Right lobe of liver (tissue), 6 donors: ENCODE measurements around the gene ATP1A2. TPM values are rescaled to one million over a fixed set of nuclear protein-coding genes. Genes with fewer than 3 reads are reported as not detected.

ENCODE experiments used
- ATAC-seq, 4 donors: fragments of 200-7000 bp; cut with Tn5 transposase; one replicate each; pipeline ENCODE4 v1.9.1; 2020; ENCODE audit warnings: mild to moderate bottlenecking in 4 of 4, moderate library complexity in 4 of 4
- DNase-seq, 3 donors: peaks; one replicate each; pipeline ENCODE4 v3.0.0-alpha.2; 2020
- H3K27ac ChIP-seq, 3 donors: fragments of 200-600 bp; one replicate each; pipeline ENCODE4 v1.8.0; 2022
- H3K27me3 ChIP-seq, 2 donors: fragments of 200-600 bp; one replicate each; pipeline ENCODE4 v1.8.0; 2022
- H3K36me3 ChIP-seq, 4 donors: fragments of 200-600 bp; sonication (generic) in 1 of 4; one replicate each; pipeline versions ENCODE4 v1.5.1 to v1.8.0; 2017 to 2022; ENCODE audit warnings: control low read depth in 1 of 4
- H3K4me1 ChIP-seq, 4 donors: fragments of 200-600 bp; sonication (generic) in 1 of 4; one replicate each; pipeline versions ENCODE4 v1.5.1 to v1.8.0; 2017 to 2022; ENCODE audit warnings: control low read depth in 1 of 4
- H3K4me3 ChIP-seq, 3 donors: fragments of 200-600 bp; one replicate each; pipeline ENCODE4 v1.8.0; 2022
- H3K9me3 ChIP-seq, 4 donors: fragments of 200-600 bp; sonication (generic) in 1 of 4; one replicate each; pipeline versions ENCODE4 v1.5.1 to v1.8.0; 2017 to 2022; ENCODE audit warnings: control low read depth in 1 of 4
- POLR2A ChIP-seq: fragments of 450-650 bp; IDR thresholded peaks from one replicate; pipeline ENCODE4 v1.6.1; 2017; ENCODE audit warnings: antibody characterized with exemption, mild to moderate bottlenecking
- WGBS: methylation state at CpG from one replicate; pipeline ENCODE4 v1.1.6; 2018; ENCODE audit warnings: low coverage, low lambda C conversion rate; ENCODE audit not compliant: insufficient coverage; ENCODE audit errors: missing lambda C conversion rate; 5-methylcytosine and 5-hydroxymethylcytosine counted together
- intact Hi-C, 2 donors: fragments of 100-400 bp; cut with DNase I; formaldehyde crosslinking; loops; one replicate each; pipeline versions ENCODE4 v1.11.2 to v1.14.1; 2022
- total RNA-seq, 6 experiments: library from RNA; depleted of rRNA in 2 of 6; stranded (reverse); fragments of >200 nt in 2 of 6; fragmentation: NEBNext Ultra II Directional in 3 of 6; extraction: Animal tissue kit (Norgen Biotek cat#: 25700) in 3 of 6; gene quantifications; one replicate each; pipeline versions ENCODE4 v1.1.0 to v1.2.4, GENCODE V29; 2016 to 2023
- TF ChIP-seq, protein P1 (sequence below), 4 donors: fragments of 200-600 bp in 3 of 4; fragments of 450-650 bp in 1 of 4; IDR thresholded peaks; one replicate each; pipeline versions ENCODE4 v1.5.1 to v1.8.0; 2016 to 2022; ENCODE audit warnings: antibody characterized with exemption in 4 of 4, mild to moderate bottlenecking in 2 of 4
- donor health status: DM: no; HTN: yes; CAD: no.
- donor health status: DM: no; HTN: no; CAD: no.
- donor health status: DM: no; HTN: no; CAD: no.
- donor health status: DM: no; HTN: yes; CAD: no.
- donor health status: DM: no; HTN: yes; CAD: no.

The ATP1A2 gene
- total RNA-seq, 6 experiments from 2014 or later, result 0.22 to 1.7 (median 0.36) TPM

DNA sequence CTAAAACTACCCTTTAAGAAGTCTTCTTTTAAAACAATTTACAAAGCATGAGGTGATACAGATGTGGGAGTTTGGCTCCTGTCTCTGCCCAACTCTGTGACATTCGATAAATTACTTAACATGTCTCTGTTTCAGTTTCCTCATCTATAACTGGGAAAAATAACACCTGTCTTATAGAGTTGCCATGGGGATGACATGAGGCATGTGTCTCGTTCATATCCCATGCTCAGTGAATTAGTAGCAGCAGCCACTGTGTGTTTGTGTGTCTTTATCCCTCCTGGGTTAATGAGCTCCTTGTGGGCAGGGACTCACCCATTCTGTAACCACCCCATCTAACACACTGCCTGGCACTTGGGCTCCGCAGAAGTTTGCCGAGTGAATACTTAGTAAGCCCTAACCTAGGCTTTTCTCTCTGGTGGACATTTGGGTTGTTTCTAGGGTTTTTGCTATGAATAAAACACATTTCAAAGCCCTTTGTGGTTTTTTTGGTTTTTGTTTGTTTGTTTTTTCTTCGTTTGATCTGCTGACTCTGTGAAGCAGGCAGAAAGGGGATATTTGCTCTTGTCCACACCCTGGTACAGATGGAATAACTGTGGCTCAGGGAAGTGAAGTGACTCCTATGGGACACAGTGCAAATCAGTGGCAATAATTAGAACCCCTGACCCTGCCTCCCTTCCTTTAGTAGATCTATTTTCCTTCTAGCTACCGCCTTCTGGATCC, 35.0 kb upstream of the ATP1A2 start:
- WGBS, result 51% methylated on average over 6 of the region's 6 CpGs
- ATAC-seq (no peak), DNase-seq (no peak)
- no peak for TF ChIP-seq POLR2A
- TF ChIP-seq, protein P1, sequence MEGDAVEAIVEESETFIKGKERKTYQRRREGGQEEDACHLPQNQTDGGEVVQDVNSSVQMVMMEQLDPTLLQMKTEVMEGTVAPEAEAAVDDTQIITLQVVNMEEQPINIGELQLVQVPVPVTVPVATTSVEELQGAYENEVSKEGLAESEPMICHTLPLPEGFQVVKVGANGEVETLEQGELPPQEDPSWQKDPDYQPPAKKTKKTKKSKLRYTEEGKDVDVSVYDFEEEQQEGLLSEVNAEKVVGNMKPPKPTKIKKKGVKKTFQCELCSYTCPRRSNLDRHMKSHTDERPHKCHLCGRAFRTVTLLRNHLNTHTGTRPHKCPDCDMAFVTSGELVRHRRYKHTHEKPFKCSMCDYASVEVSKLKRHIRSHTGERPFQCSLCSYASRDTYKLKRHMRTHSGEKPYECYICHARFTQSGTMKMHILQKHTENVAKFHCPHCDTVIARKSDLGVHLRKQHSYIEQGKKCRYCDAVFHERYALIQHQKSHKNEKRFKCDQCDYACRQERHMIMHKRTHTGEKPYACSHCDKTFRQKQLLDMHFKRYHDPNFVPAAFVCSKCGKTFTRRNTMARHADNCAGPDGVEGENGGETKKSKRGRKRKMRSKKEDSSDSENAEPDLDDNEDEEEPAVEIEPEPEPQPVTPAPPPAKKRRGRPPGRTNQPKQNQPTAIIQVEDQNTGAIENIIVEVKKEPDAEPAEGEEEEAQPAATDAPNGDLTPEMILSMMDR (IDR thresholded peaks at IDR 0.05), result no peak
- Histone ChIP-seq H3K36me3 (no peaks in the 10 kb centered on the region), H3K4me1 (peaks cover 0 to 3% (median 0%) of the 10 kb centered on the region in 4 donors), H3K9me3 (no peaks in the 10 kb centered on the region), H3K27ac (no peak overlapping the region), H3K27me3 (no peaks in the 10 kb centered on the region), H3K4me3 (no peak overlapping the region)
- intact Hi-C loops, result loop anchor here in 1 of 2 donors (5.0 kb wide), 1 partner anchor 38 kb away; no protein-coding TSS in a partner anchor

DNA sequence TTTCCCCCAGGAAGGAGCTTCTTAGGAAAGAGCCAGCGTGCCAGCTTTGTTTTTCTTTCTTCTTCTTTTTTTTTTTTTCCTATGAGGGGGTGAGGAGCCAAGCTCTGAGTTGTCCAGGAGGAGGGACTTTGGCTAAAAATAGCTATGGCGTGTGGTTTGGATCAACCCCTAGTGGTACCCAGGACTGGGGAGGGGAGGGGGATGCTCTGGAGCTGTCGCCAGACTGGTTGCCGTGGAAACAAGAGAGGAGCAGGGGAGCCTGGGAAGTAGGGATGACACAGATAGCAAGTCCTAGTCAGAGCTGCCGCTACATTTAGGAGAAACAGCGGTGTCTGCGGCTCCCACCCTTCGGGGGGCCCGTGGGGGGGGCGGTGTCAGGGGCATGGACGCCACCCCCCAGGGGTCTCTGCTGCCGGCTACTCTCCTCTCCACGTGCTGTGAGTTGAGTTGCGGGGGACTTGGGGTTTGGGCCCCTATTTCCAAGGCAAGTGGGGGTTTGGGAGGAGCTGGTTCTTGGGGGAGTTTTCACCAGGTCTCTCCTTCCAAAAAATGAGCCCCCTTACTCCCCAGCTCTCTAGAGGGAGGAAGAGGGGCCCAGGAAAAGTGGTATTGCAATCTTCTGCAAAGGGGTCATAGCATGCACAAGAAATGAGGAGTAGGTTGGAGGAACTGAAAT, 34.2 kb upstream of the ATP1A2 start, which contains the start of gene KCNJ9:
Gene KCNJ9, plus strand, starts transcription at position 278 of the 676 bp plus-strand sequence. CDS start 2,493 bp downstream, outside the sequence.
- H3K4me1 ChIP-seq, result peaks cover 0 to 3% (median 0%) of the 10 kb centered on the region in 4 donors
- intact Hi-C loops, result loop anchor here in 1 of 2 donors (5.0 kb wide), 1 partner anchor 39 kb away; no protein-coding TSS in a partner anchor
- TF ChIP-seq, protein P1 (IDR thresholded peaks at IDR 0.05), result no peak
- TF ChIP-seq POLR2A, result no peak
- H3K4me3 ChIP-seq, result no peak within 1 kb of the TSS
- no peak for DNase-seq
- no peak for ATAC-seq
- no peaks in the 10 kb centered on the region for H3K27me3 ChIP-seq
- H3K36me3 ChIP-seq, result no peaks in the 10 kb centered on the region
- H3K9me3 ChIP-seq, result no peaks in the 10 kb centered on the region
- H3K27ac ChIP-seq, result no peak within 1 kb of the TSS
- 31% methylated on average over 5 of the region's 14 CpGs for WGBS

DNA sequence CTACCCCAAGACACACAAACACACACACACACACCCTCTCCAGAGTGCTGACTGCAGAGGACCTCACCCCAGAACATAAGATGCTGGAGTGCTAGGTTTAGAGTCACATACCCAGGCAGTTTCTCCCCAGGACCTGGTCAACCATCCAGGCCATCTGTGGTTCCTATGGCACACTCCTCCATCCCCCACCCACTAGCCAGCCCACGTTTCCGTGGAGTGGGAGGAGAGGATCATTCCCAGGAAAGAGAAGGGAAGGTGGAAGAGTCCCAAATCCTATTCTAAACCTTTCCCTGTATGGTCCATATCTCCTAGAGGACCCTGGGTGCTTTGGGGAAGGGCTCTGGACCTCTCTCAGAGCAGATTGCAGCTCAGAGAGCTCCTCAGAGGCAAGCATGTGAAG, 33.1 kb upstream of the ATP1A2 start:
- Histone ChIP-seq H3K27me3 (no peaks in the 10 kb centered on the region), H3K9me3 (no peaks in the 10 kb centered on the region), H3K36me3 (no peaks in the 10 kb centered on the region), H3K27ac (no peak overlapping the region), H3K4me1 (peaks cover 0 to 3% (median 0%) of the 10 kb centered on the region in 4 donors), H3K4me3 (no peak overlapping the region)
- no peak for DNase-seq
- no peak for ATAC-seq
- intact Hi-C loops, result loop anchor here in 1 of 2 donors (5.0 kb wide), 1 partner anchor 40 kb away; no protein-coding TSS in a partner anchor
- 40% methylated on average over 2 of the region's 2 CpGs for WGBS
- TF ChIP-seq, protein P1 (IDR thresholded peaks at IDR 0.05), result no peak
- TF ChIP-seq POLR2A, result no peak

DNA sequence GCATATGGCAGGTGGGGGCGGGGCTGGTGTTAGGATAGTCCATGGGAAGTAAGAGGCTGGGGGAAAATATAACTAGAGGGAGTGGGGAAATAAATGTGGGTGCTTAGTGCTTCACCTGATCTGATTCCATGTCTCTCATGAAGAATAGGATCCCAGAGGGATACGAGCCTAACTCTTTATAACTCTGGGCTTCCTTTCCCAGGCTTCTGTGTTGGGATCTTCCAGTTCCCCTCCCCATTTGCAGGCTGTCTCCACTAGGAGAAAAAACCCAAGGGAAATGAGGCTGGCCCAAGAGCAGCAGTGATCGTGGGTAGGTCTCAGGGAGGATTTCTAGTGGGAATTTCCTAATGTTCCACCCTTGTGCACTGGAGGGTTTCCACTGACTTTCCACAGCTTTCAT, 32.6 kb upstream of the ATP1A2 start:
- intact Hi-C loops, result loop anchor here in 1 of 2 donors (5.0 kb wide), 1 partner anchor 41 kb away; no protein-coding TSS in a partner anchor
- peaks cover 0 to 3% (median 0%) of the 10 kb centered on the region in 4 donors for H3K4me1 ChIP-seq
- no peak for ATAC-seq
- no peak for DNase-seq
- no peaks in the 10 kb centered on the region for H3K36me3 ChIP-seq
- no peak overlapping the region for H3K27ac ChIP-seq
- TF ChIP-seq, protein P1 (IDR thresholded peaks at IDR 0.05), result no peak
- no peak for TF ChIP-seq POLR2A
- H3K27me3 ChIP-seq, result no peaks in the 10 kb centered on the region
- H3K4me3 ChIP-seq, result no peak overlapping the region
- WGBS, result 52% methylated on average over 2 of the region's 3 CpGs
- H3K9me3 ChIP-seq, result no peaks in the 10 kb centered on the region
